Neural cell (in vitro differentiated cells): ENCODE measurements around the gene FGF6.

Source experiments
- EP300 ChIP-seq: fragments of 450-650 bp; conservative IDR thresholded peaks from 2 replicates; pipeline ENCODE4 v1.6.1; 2014; ENCODE audit warnings: antibody characterized with exemption, mild to moderate bottlenecking, moderate library complexity; ENCODE audit not compliant: poor library complexity, severe bottlenecking
- EZH2 ChIP-seq: fragments of 200-600, 300-800 bp; shearing (Covaris generic), sonication (generic); IDR thresholded peaks from 2 replicates; pipeline ENCODE4 v1.6.1; 2014; ENCODE audit warnings: antibody characterized with exemption, low read length, borderline replicate concordance, mild to moderate bottlenecking; ENCODE audit not compliant: insufficient read depth, poor library complexity, severe bottlenecking
- POLR2AphosphoS5 ChIP-seq: IDR thresholded peaks from 2 replicates; pipeline ENCODE4 v1.6.1; 2012
- SMC3 ChIP-seq: fragments of 450-650 bp; conservative IDR thresholded peaks from 2 replicates; pipeline ENCODE4 v1.6.1; 2014; ENCODE audit warnings: antibody characterized with exemption, mild to moderate bottlenecking, moderate library complexity; ENCODE audit not compliant: poor library complexity
- TAF1 ChIP-seq: IDR thresholded peaks from 2 replicates; pipeline ENCODE4 v1.6.1; 2012; ENCODE audit warnings: low read depth
- TF ChIP-seq, protein P1 (sequence below): fragments of 450-650 bp; IDR thresholded peaks from 2 replicates; pipeline ENCODE4 v1.5.1; 2014; ENCODE audit warnings: antibody characterized with exemption, mild to moderate bottlenecking, moderate library complexity; ENCODE audit not compliant: poor library complexity, severe bottlenecking

DNA sequence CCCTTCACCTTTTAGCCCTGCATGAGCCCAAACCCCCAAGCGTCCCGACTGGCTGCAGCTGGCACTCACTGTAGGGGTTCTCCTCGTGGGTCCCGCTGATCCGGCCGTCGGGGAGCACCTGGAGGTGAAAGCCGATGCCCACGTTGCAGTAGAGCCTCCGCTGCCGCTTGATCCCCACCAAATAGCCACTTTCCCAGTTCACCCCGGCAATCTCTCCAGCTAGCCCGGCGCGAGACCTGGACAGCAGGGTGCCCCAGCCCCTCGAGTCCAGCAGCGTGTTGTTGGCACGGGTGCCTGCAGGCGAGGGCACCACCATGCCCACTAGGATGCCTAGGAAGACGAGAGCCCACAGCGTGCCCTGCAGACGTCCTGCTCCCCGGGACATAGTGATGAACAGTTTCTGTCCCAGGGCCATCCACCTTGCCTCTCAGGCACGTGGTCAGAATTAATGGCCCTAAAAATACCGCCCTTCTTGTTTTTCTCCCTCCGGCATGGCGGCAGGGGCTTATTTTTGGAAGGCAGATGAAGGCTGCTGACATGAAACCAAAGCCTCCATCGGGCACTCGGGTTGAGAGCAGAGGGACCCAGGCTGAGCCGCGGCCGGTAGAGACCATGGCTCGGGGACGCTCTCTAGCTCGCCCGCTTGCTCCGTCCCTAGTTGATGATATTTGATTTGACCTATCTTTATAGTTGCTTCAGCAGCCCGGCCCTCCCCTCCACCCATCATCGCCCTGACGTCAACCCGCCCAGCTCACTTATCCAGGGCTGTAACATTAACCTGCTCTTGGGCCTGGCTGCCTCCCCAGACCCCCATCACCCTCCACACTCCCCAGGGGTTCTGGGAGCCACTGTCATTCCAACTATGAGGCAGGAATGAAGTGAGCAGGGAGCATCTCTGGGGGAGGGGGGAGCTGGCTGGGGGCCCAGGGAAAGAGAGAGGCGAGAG, at the start of gene FGF6:
- TF ChIP-seq, protein P1, sequence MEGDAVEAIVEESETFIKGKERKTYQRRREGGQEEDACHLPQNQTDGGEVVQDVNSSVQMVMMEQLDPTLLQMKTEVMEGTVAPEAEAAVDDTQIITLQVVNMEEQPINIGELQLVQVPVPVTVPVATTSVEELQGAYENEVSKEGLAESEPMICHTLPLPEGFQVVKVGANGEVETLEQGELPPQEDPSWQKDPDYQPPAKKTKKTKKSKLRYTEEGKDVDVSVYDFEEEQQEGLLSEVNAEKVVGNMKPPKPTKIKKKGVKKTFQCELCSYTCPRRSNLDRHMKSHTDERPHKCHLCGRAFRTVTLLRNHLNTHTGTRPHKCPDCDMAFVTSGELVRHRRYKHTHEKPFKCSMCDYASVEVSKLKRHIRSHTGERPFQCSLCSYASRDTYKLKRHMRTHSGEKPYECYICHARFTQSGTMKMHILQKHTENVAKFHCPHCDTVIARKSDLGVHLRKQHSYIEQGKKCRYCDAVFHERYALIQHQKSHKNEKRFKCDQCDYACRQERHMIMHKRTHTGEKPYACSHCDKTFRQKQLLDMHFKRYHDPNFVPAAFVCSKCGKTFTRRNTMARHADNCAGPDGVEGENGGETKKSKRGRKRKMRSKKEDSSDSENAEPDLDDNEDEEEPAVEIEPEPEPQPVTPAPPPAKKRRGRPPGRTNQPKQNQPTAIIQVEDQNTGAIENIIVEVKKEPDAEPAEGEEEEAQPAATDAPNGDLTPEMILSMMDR: no peak
- no peak for TF ChIP-seq POLR2AphosphoS5
- no peak for TF ChIP-seq EP300
- TF ChIP-seq TAF1: no peak
- no peak for TF ChIP-seq EZH2
- TF ChIP-seq SMC3: no peak
